Kidney (tissue), 14 donors: ENCODE data around the gene TRPM3. TPM values are rescaled to one million over a fixed set of nuclear protein-coding genes. Genes with fewer than 3 reads are reported as not detected.

Experiments
- DNase-seq, 5 donors: peaks; one replicate each; pipeline ENCODE4 v3.0.0-alpha.2; 2013 to 2020
- FAIRE-seq: peaks from 2 replicates; lab custom pipeline; 2012; peaks lifted over from hg19 to GRCh38; lab: Jason Lieb, UNC
- H3K27ac ChIP-seq, 2 donors: one replicate each; pipeline ENCODE4 v1.7.0; 2013; ENCODE audit warnings: low read depth in 2 of 2, low read length in 2 of 2, inconsistent platforms in 1 of 2
- H3K27me3 ChIP-seq: one replicate; pipeline ENCODE4 v1.7.1; 2013; ENCODE audit warnings: low read length, inconsistent platforms; ENCODE audit not compliant: control insufficient read depth, insufficient read depth
- H3K36me3 ChIP-seq, 3 donors: one replicate each; pipeline versions ENCODE4 v1.7.0 to v1.7.1; 2013; ENCODE audit warnings: low read length in 3 of 3, control low read depth in 1 of 3, inconsistent platforms in 1 of 3; ENCODE audit not compliant: insufficient read depth in 3 of 3, control insufficient read depth in 2 of 3
- H3K4me1 ChIP-seq, 3 donors: one replicate each; pipeline versions ENCODE4 v1.7.0 to v1.7.1; 2013; ENCODE audit warnings: low read length in 3 of 3, inconsistent platforms in 1 of 3, low read depth in 1 of 3; ENCODE audit not compliant: control insufficient read depth in 2 of 3, insufficient read depth in 2 of 3
- H3K4me3 ChIP-seq, 3 donors: one replicate each; pipeline versions ENCODE4 v1.7.0 to v1.8.1; 2013; ENCODE audit warnings: low read length in 3 of 3, control low read depth in 1 of 3, inconsistent platforms in 1 of 3
- H3K9ac ChIP-seq, 3 donors: one replicate each; pipeline versions ENCODE4 v1.7.0 to v1.7.1; 2013; ENCODE audit warnings: low read length in 3 of 3, control low read depth in 1 of 3, inconsistent platforms in 1 of 3
- H3K9me3 ChIP-seq, 3 donors: one replicate each; pipeline versions ENCODE4 v1.7.0 to v1.7.1; 2013; ENCODE audit warnings: low read length in 3 of 3, control low read depth in 1 of 3, inconsistent platforms in 1 of 3; ENCODE audit not compliant: control insufficient read depth in 2 of 3, insufficient read depth in 1 of 3
- intact Hi-C: fragments of 100-400 bp; cut with DNase I; formaldehyde crosslinking; loops from one replicate; pipeline ENCODE4 v1.11.1; 2022
- polyA plus RNA-seq: library from polyadenylated mRNA; stranded (reverse); fragments of 350-450 nt; fragmentation: Illumina TruSeq; extraction: RNeasy Lipid Tissue Mini Kit (QIAGEN cat#74804); gene quantifications from one replicate; pipeline ENCODE4 v1.2.3, GENCODE V29; 2014; ENCODE audit warnings: low read depth, low replicate concordance; ENCODE audit not compliant: insufficient read depth
- total RNA-seq: library from RNA; stranded (reverse); fragmentation: NEBNext Ultra II Directional; extraction: Animal tissue kit (Norgen Biotek cat#: 25700); gene quantifications from one replicate; pipeline ENCODE4 v1.2.1, GENCODE V29; 2021
- TF ChIP-seq, protein P1 (sequence below): IDR thresholded peaks from 3 replicates; pipeline ENCODE4 v1.5.1; 2012; ENCODE audit warnings: mild to moderate bottlenecking, moderate library complexity, borderline replicate concordance; ENCODE audit not compliant: insufficient read depth; ENCODE audit errors: extremely low read depth
- donor health status: control.
- donor health status: control.
- donor health status: control.
- donor health status: control.
- donor health status: control.
- donor health status: DM: yes; HTN: yes; CAD: no.
- donor health status: Normal renal cell carcinoma (clear cell type).

Gene TRPM3
- total and polyA plus RNA-seq, 2 donors from 2014 or later: 8.8 to 11.4 TPM

DNA sequence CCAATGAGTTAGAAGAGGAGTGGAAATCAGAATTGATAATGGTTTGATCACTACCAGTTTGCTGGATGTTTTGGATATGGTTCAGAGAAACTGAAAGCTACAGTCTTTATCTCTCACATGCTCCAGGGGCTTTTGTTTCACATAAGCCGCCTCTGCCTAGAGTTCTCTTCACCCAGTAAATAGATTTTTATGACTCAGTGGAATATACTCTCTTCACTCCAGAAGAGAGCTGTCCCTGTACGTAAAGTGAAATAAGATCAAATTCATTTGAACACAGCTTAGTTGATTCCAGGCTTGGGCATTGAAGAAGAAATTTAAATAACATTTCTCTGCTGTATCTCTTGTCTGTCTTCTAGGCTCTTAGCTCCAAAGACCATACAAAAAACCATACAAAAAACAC lies 184.9 kb downstream of the TRPM3 start:
- no peaks in the 10 kb centered on the region for H3K27me3 ChIP-seq
- no peaks in the 10 kb centered on the region for H3K4me1 ChIP-seq
- DNase-seq (no peak), FAIRE-seq (no peak)
- no peak overlapping the region for H3K9ac ChIP-seq
- intact Hi-C loops: no loop called here
- H3K9me3 ChIP-seq: no peaks in the 10 kb centered on the region
- no peaks in the 10 kb centered on the region for H3K36me3 ChIP-seq
- no peak overlapping the region for H3K4me3 ChIP-seq
- no peak overlapping the region for H3K27ac ChIP-seq
- TF ChIP-seq, protein P1, sequence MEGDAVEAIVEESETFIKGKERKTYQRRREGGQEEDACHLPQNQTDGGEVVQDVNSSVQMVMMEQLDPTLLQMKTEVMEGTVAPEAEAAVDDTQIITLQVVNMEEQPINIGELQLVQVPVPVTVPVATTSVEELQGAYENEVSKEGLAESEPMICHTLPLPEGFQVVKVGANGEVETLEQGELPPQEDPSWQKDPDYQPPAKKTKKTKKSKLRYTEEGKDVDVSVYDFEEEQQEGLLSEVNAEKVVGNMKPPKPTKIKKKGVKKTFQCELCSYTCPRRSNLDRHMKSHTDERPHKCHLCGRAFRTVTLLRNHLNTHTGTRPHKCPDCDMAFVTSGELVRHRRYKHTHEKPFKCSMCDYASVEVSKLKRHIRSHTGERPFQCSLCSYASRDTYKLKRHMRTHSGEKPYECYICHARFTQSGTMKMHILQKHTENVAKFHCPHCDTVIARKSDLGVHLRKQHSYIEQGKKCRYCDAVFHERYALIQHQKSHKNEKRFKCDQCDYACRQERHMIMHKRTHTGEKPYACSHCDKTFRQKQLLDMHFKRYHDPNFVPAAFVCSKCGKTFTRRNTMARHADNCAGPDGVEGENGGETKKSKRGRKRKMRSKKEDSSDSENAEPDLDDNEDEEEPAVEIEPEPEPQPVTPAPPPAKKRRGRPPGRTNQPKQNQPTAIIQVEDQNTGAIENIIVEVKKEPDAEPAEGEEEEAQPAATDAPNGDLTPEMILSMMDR: no peak

DNA sequence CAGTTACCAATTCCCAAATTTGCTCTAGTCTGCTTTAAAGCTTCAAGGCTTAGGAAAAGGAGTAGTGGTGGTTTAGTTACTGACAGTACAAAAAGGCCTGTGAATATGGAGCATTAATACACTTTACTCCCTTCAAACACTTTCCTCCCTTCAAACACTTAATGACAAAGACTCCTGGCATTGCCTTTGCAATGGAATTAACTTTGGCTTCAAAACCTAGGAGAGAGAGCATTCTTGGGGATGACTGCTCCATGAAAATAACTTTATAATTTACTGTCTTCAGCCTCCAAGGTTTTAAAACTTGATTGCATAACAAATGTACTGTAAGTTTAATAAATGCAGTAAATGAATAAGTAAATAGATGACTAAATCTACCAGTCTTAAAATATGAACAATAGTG lies 185.6 kb downstream of the TRPM3 start:
- TF ChIP-seq, protein P1: no peak
- no peak overlapping the region for H3K27ac ChIP-seq
- intact Hi-C loops: no loop called here
- no peaks in the 10 kb centered on the region for H3K9me3 ChIP-seq
- no peak overlapping the region for H3K4me3 ChIP-seq
- H3K27me3 ChIP-seq: no peaks in the 10 kb centered on the region
- H3K36me3 ChIP-seq: no peaks in the 10 kb centered on the region
- H3K9ac ChIP-seq: no peak overlapping the region
- H3K4me1 ChIP-seq: no peaks in the 10 kb centered on the region
- no peak for DNase-seq
- FAIRE-seq: no peak

DNA sequence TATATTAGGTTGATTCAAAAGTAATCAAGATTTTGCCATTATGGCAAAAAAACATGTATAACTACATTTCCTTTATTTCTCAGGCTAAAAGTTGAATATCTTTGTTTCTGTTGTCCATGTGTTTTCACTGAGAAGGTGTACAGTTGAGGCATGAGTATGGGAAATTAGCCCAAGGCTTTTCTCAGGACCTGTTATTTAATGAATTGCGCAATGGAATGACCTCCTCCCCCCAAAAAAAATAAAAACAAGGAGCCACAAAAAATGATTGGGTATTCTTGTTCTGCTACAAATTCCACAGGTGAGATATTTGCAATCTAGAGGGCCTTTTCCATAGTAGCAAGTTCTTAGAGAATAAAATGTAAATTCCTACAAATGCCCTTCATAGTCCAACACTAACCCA lies 186.8 kb downstream of the TRPM3 start:
- Histone ChIP-seq H3K4me3 (no peak overlapping the region), H3K36me3 (no peaks in the 10 kb centered on the region), H3K27ac (no peak overlapping the region), H3K9me3 (no peaks in the 10 kb centered on the region), H3K27me3 (no peaks in the 10 kb centered on the region), H3K4me1 (no peaks in the 10 kb centered on the region), H3K9ac (no peak overlapping the region)
- DNase-seq (no peak), FAIRE-seq (no peak)
- intact Hi-C loops: no loop called here
- TF ChIP-seq, protein P1: no peak

DNA sequence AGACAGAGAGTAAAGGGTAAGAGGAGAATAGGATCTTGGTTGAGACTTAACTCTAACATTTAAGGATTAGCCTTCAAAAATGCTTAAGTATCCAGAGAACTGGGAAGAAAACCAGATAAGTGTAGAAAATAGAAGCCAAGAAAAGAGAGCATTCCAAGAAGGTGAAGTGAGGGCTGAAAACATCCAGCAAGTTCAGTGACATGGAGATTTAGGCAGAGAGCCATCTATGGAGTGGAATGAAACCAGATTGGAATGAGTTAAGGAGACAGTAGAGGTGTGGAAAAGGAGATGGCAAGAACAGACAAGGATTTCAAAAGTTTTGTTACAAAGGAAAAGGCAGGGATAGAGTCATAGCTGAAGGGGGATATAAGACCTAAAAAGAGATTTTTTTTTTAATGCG lies 188.1 kb downstream of the TRPM3 start:
- Histone ChIP-seq H3K4me3 (no peak overlapping the region), H3K27ac (no peak overlapping the region), H3K9ac (no peak overlapping the region), H3K9me3 (no peaks in the 10 kb centered on the region), H3K4me1 (no peaks in the 10 kb centered on the region), H3K27me3 (no peaks in the 10 kb centered on the region), H3K36me3 (no peaks in the 10 kb centered on the region)
- intact Hi-C loops: no loop called here
- FAIRE-seq: no peak
- TF ChIP-seq, protein P1: no peak
- no peak for DNase-seq
